ENCODE data around the gene CENPN.

DNA sequence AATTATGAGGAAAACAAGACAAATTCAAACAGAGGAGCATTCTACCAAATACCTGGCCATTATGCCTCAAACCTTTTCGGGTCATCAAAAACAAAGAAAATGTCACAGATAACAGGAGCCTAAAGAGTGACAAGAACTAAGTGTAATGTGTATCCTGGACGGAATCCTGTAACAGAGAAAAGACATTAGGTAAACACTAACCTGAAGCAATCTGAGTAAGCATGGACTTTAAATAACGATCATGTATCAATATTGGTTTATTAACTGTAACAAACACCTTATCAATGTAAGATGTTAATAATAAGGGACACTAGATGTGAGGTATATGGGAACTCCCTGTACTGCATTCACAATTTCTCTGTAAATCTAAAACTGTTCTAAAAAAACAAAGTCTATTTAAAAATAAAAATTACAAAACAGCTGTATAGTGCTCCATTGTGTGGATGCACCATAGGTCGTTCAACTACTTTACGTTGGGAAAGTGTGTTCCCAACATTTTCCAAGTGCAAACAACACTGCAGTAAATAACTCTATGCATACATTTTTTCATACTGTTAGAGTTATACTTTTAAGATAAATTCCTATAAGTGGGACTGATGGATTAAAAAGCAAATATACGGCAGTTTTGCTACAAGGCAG is 15.1 kb upstream of the CENPN start:
- TF ChIP-seq, protein P1, sequence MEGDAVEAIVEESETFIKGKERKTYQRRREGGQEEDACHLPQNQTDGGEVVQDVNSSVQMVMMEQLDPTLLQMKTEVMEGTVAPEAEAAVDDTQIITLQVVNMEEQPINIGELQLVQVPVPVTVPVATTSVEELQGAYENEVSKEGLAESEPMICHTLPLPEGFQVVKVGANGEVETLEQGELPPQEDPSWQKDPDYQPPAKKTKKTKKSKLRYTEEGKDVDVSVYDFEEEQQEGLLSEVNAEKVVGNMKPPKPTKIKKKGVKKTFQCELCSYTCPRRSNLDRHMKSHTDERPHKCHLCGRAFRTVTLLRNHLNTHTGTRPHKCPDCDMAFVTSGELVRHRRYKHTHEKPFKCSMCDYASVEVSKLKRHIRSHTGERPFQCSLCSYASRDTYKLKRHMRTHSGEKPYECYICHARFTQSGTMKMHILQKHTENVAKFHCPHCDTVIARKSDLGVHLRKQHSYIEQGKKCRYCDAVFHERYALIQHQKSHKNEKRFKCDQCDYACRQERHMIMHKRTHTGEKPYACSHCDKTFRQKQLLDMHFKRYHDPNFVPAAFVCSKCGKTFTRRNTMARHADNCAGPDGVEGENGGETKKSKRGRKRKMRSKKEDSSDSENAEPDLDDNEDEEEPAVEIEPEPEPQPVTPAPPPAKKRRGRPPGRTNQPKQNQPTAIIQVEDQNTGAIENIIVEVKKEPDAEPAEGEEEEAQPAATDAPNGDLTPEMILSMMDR (IDR thresholded peaks at IDR 0.05): no peak
- TF ChIP-seq POLR2A (IDR thresholded peaks at IDR 0.05): no peak

All from testis (tissue), 2 donors.